Activated naive CD4-positive, alpha-beta T cell treated with Interleukin-2 at 50 U/mL for 16 hours (primary cell): ENCODE measurements around the gene BAHD1.

Source experiments
- DNase-seq: peaks from one replicate; pipeline ENCODE4 v3.0.0-alpha.2; 2020

Gene BAHD1

GRCh38 chr15:40500568-40501330 lies 60.0 kb downstream of the BAHD1 start:
- no peak for DNase-seq

- no peak for DNase-seq
Observed at GRCh38 chr15:40501487-40501886, 60.7 kb downstream of the BAHD1 start.

- peak; percentile 66 for DNase-seq
Observed at GRCh38 chr15:40506964-40507571, 66.3 kb downstream of the BAHD1 start.

- no peak for DNase-seq
Observed at GRCh38 chr15:40508216-40508615, 67.5 kb downstream of the BAHD1 start.

GRCh38 chr15:40510201-40510600 lies 69.4 kb downstream of the BAHD1 start:
- no peak for DNase-seq

GRCh38 chr15:40511093-40511471 lies 70.3 kb downstream of the BAHD1 start:
- DNase-seq = no peak

GRCh38 chr15:40511472-40512133 lies 70.8 kb downstream of the BAHD1 start:
- DNase-seq = peak; percentile 14

- DNase-seq = no peak
Observed at GRCh38 chr15:40512440-40512839, 71.7 kb downstream of the BAHD1 start.

GRCh38 chr15:40513609-40514008 lies 72.9 kb downstream of the BAHD1 start:
- DNase-seq = no peak

GRCh38 chr15:40516322-40516721 lies 75.6 kb downstream of the BAHD1 start:
- DNase-seq = no peak
